GM21786 (cell line): ENCODE measurements around the gene UTS2R.

ENCODE experiments used
- ATAC-seq: cut with Tn5 transposase; IDR thresholded peaks from one replicate; pipeline ENCODE4 v1.9.1; 2021; ENCODE audit not compliant: unreplicated experiment

Gene UTS2R

GRCh38 chr17:82388223-82388921 is 16.8 kb downstream of the UTS2R start:
- no peak for ATAC-seq

DNA sequence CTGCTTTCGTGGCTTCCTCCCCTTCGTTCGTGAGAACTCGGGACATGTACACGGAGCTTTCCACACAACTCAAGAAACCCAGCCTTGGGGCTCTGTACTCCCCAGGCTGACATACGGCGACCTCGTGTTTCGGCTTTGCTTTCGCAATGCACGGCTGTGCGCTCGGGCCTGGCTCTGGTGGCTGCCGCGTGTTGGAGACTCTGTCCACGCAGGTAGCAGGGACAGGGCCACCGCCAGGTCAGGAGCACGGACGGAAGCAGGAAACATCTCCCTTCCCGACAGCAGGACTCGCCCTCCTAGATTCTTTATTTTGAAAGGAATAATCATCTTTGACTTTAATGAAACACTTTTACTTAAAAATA is 17.3 kb downstream of the UTS2R start:
- no peak for ATAC-seq

DNA sequence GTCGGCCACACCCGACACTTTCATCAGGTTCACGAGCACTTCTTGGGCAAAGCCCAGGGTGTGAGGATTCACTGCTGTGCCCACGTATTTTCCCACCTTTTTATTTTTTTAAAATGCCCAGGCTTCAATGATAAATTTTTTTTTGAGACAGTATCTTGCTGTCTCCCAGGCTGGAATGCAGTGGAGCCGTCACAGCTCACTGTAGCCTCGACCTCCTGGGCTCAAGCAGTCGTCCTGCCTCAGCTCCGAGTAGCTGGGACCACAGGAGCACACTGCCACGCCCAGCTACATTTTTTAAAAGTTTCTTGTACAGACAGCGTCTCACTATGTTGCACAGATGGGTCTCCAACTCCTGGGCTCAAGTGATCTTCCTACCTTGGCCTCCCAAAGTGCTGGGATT is 17.8 kb downstream of the UTS2R start:
- ATAC-seq = no peak

- ATAC-seq = no peak
These were observed 18.7 kb downstream of the UTS2R start for GRCh38 chr17:82390015-82390859.

DNA sequence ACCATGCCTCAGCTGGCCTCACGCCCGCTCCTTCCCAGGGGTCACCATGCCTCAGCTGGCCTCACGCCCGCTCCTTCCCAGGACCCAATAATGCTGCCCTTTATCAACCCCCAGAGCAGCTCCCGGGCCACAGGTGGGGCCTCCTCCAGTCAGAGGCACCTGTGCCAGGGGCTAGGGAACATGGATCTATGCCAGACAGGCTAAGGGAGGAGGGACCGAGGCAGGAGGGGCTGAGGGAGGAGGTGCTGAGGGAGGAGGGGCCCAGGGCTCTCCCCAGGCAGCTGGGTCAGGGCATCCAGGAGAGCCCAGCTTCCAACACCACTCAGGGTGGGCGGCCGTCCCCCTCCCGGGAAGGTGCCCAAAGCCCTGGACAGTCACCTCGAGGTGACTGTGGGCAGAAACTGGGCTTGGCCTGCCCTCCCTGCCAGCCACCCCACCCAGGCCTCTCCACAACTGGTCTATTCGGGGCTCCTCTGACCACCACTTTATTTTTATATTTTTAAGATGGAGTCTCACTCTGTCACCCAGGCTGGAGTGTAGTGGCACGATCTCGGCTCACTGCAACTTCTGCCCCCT is 19.4 kb downstream of the UTS2R start:
- no peak for ATAC-seq

- ATAC-seq = no peak
These were observed 20.0 kb downstream of the UTS2R start for GRCh38 chr17:82391496-82392066.

GRCh38 chr17:82392209-82392920 is 20.8 kb downstream of the UTS2R start:
- no peak for ATAC-seq

DNA sequence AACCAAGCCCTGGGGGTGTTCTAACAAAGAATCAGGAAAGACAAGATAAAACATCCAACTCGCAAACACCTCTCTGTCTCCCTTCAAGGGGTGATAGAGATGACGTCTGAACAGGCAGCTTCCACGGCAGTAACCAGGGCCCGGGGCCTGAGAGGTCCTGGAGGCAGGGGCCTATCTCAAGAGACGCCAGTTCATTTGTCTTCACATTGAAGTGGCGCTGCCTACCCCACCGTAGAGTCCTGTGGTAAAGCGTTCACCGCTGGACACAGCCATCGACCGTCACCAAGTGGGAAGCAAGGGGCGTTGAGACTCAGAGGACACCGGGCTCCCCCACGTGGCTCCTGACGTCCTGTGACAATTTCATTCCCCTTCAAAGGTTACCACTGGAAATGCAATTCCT is 21.4 kb downstream of the UTS2R start:
- no peak for ATAC-seq

- no peak for ATAC-seq
These were observed 22.7 kb downstream of the UTS2R start for GRCh38 chr17:82394278-82394677.

- ATAC-seq = no peak
These were observed 25.3 kb downstream of the UTS2R start for GRCh38 chr17:82396601-82397435.

DNA sequence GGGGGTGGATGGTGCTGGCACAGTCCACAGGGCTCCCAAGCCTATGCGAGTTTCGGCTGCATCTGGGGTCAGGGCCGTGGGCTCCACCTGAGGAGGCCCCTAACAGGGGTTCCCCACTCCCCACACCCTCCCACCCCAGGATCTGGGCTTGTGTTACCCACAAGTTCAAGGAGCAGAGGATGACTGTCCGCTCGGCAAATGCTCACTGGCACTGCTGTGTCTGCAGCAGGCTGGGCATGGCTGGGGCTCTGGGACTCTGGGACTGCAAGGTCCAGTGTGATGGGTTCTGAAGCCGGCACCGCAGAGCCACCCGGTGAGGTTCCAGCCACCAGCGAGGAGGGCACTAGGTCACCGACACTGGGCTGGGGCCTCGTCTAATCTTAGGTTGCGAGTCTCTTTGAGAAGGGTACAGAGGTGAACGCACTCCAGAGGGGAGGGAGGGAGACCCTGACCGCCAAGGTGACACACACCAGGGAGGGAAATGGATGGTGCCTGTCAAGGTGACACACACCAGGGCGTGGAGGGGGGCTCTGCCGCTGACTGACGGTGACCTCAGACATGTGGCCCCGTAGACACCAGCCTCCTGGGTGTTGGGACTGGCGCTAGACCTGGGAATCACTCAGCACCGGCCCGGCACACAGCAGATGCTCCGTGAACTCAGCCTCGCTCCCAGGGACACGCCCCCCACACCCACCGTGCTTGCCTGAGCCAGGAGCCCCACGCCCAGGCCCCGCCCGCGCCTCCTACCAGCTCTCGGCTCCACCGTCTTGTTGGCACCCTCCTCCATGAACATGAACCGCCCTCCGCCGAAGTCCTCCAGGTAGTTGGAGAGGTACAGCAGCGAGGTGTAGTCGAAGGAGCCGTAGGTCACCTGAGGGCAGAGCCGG is 26.1 kb downstream of the UTS2R start:
- ATAC-seq = no peak

- ATAC-seq = no peak
These were observed 27.5 kb downstream of the UTS2R start for GRCh38 chr17:82399041-82399441.

- no peak for ATAC-seq
These were observed 28.1 kb downstream of the UTS2R start for GRCh38 chr17:82399601-82400101.

- ATAC-seq = no peak
These were observed 28.6 kb downstream of the UTS2R start for GRCh38 chr17:82400206-82400605.

- no peak for ATAC-seq
These were observed 29.3 kb downstream of the UTS2R start for GRCh38 chr17:82400830-82401229.

DNA sequence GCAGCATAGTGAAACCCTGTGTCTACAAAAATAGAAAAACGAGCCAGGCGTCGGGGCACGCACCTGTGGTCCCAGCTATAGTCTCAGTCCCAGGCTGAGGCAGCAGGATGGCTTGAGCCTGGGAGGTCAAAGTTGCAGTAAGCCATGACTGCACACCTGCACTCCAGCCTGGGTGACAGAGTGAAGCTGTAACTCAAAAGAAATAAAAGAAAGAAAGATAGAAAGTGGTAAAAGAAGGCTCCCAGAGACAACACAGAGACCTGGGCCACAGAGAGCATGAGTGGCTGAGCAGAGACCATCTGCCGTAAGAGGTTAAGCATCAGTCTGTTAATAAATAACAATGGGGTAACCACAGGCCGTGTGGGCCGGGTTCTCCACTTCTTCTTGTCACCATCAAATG is 31.3 kb downstream of the UTS2R start:
- ATAC-seq = peak; percentile 80

DNA sequence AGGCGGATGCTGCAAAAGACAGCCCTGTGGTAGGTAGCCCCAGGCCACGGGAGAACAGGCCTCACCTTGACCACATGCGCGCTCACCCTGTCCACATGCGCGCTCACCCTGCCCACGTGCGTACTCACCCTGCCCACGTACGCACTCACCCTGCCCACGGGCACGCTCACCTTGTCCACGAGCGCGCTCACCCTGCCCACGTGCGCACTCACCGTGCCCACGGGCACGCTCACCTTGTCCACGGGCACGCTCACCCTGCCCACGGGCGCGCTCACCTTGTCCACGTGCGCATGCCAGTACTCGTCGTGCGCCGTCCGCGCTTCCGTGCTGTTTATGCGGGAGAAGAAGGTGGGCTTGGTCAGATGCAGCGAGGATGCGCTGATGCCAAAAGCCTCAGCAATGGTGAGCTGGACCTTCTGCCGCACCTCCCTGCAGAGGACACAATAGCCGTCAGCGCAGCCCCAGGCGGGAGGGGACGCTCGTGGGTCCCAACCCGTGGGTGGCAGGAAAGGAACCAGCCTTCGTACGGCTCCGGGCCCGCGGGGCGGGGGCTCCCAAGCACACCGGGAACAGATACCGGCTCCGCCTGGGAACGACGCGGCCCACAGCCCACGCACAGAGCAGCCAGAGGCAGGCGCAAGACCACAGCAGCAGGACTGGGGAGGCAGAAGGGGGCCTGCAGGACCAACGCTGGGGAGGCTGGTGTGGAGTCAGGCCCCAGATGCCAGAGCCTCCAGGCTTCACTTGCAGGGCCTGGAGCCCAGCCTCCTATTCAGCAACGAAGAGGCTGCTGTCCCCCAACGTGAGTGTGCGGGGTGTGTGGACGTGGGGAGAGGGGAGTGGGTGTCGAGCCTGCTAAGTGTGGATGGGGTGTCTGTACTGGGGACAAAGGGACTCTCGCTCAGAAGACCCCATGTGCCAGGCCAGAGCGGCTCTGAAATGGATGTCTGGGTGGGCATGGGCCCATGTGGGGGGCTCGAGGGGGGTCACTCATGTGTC is 32.4 kb downstream of the UTS2R start:
- no peak for ATAC-seq

GRCh38 chr17:82405051-82405450 is 33.5 kb downstream of the UTS2R start:
- no peak for ATAC-seq
